ENCODE data around the gene INA. TPM values are rescaled to one million over a fixed set of nuclear protein-coding genes. Genes with fewer than 3 reads are reported as not detected.

The INA gene
- total RNA-seq, 4 donors from 2014 or later: 0.30 to 2.5 (median 1.1) TPM

GRCh38 chr10:103278537-103278823 lies 1.5 kb downstream of the INA start:
- intact Hi-C loops (cut with DNase I; ENCODE audit: low total_unique reads): no loop called here
- no peak overlapping the region for H3K4me3 ChIP-seq (ENCODE audit: low read depth, poor library complexity, severe bottlenecking)

GRCh38 chr10:103278862-103279298 lies 1.9 kb downstream of the INA start:
- WGBS, 2 donors: 1 to 6% methylated on average over 11 of the region's 11 CpGs

More at GRCh38 chr10:103278537-103278823, 1.5 kb downstream of the INA start:
- no peak for TF ChIP-seq POLR2A (IDR thresholded peaks at IDR 0.05)
- TF ChIP-seq, protein P1, sequence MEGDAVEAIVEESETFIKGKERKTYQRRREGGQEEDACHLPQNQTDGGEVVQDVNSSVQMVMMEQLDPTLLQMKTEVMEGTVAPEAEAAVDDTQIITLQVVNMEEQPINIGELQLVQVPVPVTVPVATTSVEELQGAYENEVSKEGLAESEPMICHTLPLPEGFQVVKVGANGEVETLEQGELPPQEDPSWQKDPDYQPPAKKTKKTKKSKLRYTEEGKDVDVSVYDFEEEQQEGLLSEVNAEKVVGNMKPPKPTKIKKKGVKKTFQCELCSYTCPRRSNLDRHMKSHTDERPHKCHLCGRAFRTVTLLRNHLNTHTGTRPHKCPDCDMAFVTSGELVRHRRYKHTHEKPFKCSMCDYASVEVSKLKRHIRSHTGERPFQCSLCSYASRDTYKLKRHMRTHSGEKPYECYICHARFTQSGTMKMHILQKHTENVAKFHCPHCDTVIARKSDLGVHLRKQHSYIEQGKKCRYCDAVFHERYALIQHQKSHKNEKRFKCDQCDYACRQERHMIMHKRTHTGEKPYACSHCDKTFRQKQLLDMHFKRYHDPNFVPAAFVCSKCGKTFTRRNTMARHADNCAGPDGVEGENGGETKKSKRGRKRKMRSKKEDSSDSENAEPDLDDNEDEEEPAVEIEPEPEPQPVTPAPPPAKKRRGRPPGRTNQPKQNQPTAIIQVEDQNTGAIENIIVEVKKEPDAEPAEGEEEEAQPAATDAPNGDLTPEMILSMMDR (IDR thresholded peaks at IDR 0.05): no peak
- DNase-seq (ENCODE audit: low spot score in 2 of 2): no peak
- 34 to 35% methylated on average over 12 of the region's 12 CpGs for WGBS, 2 donors

GRCh38 chr10:103280031-103280430 lies 3.1 kb downstream of the INA start:
- 72 to 76% methylated on average over 3 of the region's 3 CpGs for WGBS, 2 donors
- TF ChIP-seq, protein P1 (IDR thresholded peaks at IDR 0.05): no peak
- no peak for TF ChIP-seq POLR2A (IDR thresholded peaks at IDR 0.05)
- no peak for DNase-seq (ENCODE audit: low spot score in 2 of 2)
- intact Hi-C loops (cut with DNase I; ENCODE audit: low total_unique reads): no loop called here
- H3K4me3 ChIP-seq (ENCODE audit: low read depth, poor library complexity, severe bottlenecking): no peak overlapping the region

More at GRCh38 chr10:103278862-103279298, 1.9 kb downstream of the INA start:
- intact Hi-C loops (cut with DNase I; ENCODE audit: low total_unique reads): no loop called here
- no peak for DNase-seq (ENCODE audit: low spot score in 2 of 2)
- TF ChIP-seq POLR2A (IDR thresholded peaks at IDR 0.05): no peak
- TF ChIP-seq, protein P1 (IDR thresholded peaks at IDR 0.05): no peak
- H3K4me3 ChIP-seq (ENCODE audit: low read depth, poor library complexity, severe bottlenecking): no peak overlapping the region

- WGBS, 2 donors: 97% methylated on average over 2 of the region's 2 CpGs
- intact Hi-C loops (cut with DNase I; ENCODE audit: low total_unique reads): no loop called here
- TF ChIP-seq, protein P1 (IDR thresholded peaks at IDR 0.05): no peak
- no peak for TF ChIP-seq POLR2A (IDR thresholded peaks at IDR 0.05)
- DNase-seq (ENCODE audit: low spot score in 2 of 2): no peak
- H3K4me3 ChIP-seq (ENCODE audit: low read depth, poor library complexity, severe bottlenecking): no peak overlapping the region
Observed at GRCh38 chr10:103280506-103280905, 3.6 kb downstream of the INA start.

- DNase-seq (ENCODE audit: low spot score in 2 of 2): no peak
- WGBS, 2 donors: 3 to 4% methylated on average over 14 of the region's 14 CpGs
- intact Hi-C loops (cut with DNase I; ENCODE audit: low total_unique reads): no loop called here
- no peak overlapping the region for H3K4me3 ChIP-seq (ENCODE audit: low read depth, poor library complexity, severe bottlenecking)
- TF ChIP-seq, protein P1 (IDR thresholded peaks at IDR 0.05): no peak
- no peak for TF ChIP-seq POLR2A (IDR thresholded peaks at IDR 0.05)
Observed at GRCh38 chr10:103281753-103282152, 4.8 kb downstream of the INA start.

- 53 to 63% methylated on average over 1 of the region's 1 CpG for WGBS, 2 donors
- H3K4me3 ChIP-seq (ENCODE audit: low read depth, poor library complexity, severe bottlenecking): no peak overlapping the region
- intact Hi-C loops (cut with DNase I; ENCODE audit: low total_unique reads): no loop called here
- no peak for DNase-seq (ENCODE audit: low spot score in 2 of 2)
- TF ChIP-seq POLR2A (IDR thresholded peaks at IDR 0.05): no peak
- TF ChIP-seq, protein P1 (IDR thresholded peaks at IDR 0.05): no peak
Observed at GRCh38 chr10:103282961-103283360, 6.0 kb downstream of the INA start.
